GM12878 (cell line): ENCODE results near the gene MALT1. TPM values are rescaled to one million over a fixed set of nuclear protein-coding genes. Genes with fewer than 3 reads are reported as not detected.
A peak's percentile ranks its signal among the peaks of the same experiment; 100 is the strongest.

Experiments used
- BACH1 ChIP-seq: fragments of 450-650 bp; IDR thresholded peaks from 2 replicates; pipeline ENCODE4 v1.6.1; 2017; ENCODE audit warnings: mild to moderate bottlenecking, borderline replicate concordance
- CBX3 ChIP-seq: fragments of 200-600 bp; sonication (generic); IDR thresholded peaks from 2 replicates; pipeline ENCODE4 v1.6.1; 2016; ENCODE audit warnings: low read depth, borderline replicate concordance
- CBX5 ChIP-seq: sonication (generic); IDR thresholded peaks from 2 replicates; pipeline ENCODE4 v1.6.1; 2016; ENCODE audit warnings: low read depth, moderate library complexity, mild to moderate bottlenecking, inconsistent platforms
- CREB1 ChIP-seq: IDR thresholded peaks from 2 replicates; pipeline ENCODE4 v1.6.1; 2012; ENCODE audit warnings: low read depth, mild to moderate bottlenecking, inconsistent platforms
- DPF2 ChIP-seq: fragments of 450-650 bp; IDR thresholded peaks from 2 replicates; pipeline ENCODE4 v1.6.1; 2017; ENCODE audit warnings: mild to moderate bottlenecking
- FOXK2 ChIP-seq: fragments of 450-650 bp; IDR thresholded peaks from 2 replicates; pipeline ENCODE4 v1.6.1; 2017; ENCODE audit warnings: mild to moderate bottlenecking, moderate library complexity
- HDAC2 ChIP-seq: fragments of 200-600 bp; sonication (generic); IDR thresholded peaks from 2 replicates; pipeline ENCODE4 v1.6.1; 2017
- IRF4 ChIP-seq: IDR thresholded peaks from 2 replicates; pipeline ENCODE4 v1.6.1; 2011; ENCODE audit warnings: low read depth, low read length
- NR2C2 ChIP-seq: IDR thresholded peaks from 2 replicates; pipeline ENCODE4 v1.6.1; 2011; ENCODE audit warnings: borderline replicate concordance, low read depth; ENCODE audit not compliant: control insufficient read depth, insufficient read length
- NRF1 ChIP-seq: conservative IDR thresholded peaks from 2 replicates; pipeline ENCODE4 v1.6.1; 2011; ENCODE audit warnings: mild to moderate bottlenecking, low read depth, low read length, improper control_type of control experiment
- RB1 ChIP-seq: fragments of 450-650 bp; formaldehyde crosslinking; IDR thresholded peaks from 2 replicates; pipeline ENCODE4 v1.6.1; 2017; ENCODE audit warnings: mild to moderate bottlenecking, borderline replicate concordance
- SMAD5 ChIP-seq: IDR thresholded peaks from 2 replicates; pipeline ENCODE4 v1.6.1; 2016; ENCODE audit warnings: antibody characterized with exemption, low read depth
- TCF7 ChIP-seq: IDR thresholded peaks from 2 replicates; pipeline ENCODE4 v1.6.1; 2014; ENCODE audit warnings: antibody characterized with exemption, borderline replicate concordance
- YBX1 ChIP-seq: fragments of 450-650 bp; IDR thresholded peaks from 2 replicates; pipeline ENCODE4 v1.6.1; 2016; ENCODE audit warnings: antibody characterized with exemption
- ZBED1 ChIP-seq: IDR thresholded peaks from 2 replicates; pipeline ENCODE4 v1.6.1; 2016; ENCODE audit warnings: borderline replicate concordance
- ZNF622 ChIP-seq: fragments of 450-650 bp; IDR thresholded peaks from 2 replicates; pipeline ENCODE4 v1.6.1; 2017; ENCODE audit warnings: mild to moderate bottlenecking, inconsistent platforms
- polyA plus RNA-seq, 11 experiments: library from polyadenylated mRNA; depleted of rRNA in 4 of 11; unstranded in 6 of 11; stranded (reverse) in 5 of 11; fragments of >200 nt; fragmentation: Nextera tagmentation in 4 of 11; fragmentation: Illumina TruSeq in 1 of 11; extraction: Ambion mirVana in 4 of 11; extraction: Trizol in 1 of 11; gene quantifications; 1 replicate in 1 of 11; 2 replicates in 10 of 11; pipeline versions ENCODE4 v1.2.1 to v1.2.3, GENCODE V29; 2011 to 2016; ENCODE audit warnings: inconsistent platforms in 2 of 11, missing spikeins in 2 of 11, low read depth in 1 of 11
- total RNA-seq, 4 experiments: library from RNA; depleted of rRNA in 3 of 4; stranded (reverse); fragments of >200 nt in 3 of 4; fragmentation: Illumina TruSeq in 1 of 4; extraction: Trizol in 1 of 4; gene quantifications; 2 replicates each; pipeline versions ENCODE4 v1.2.1 to v1.2.3, GENCODE V29; 2013 to 2021
- TF ChIP-seq, protein P1 (sequence below): fragments of 450-650 bp; formaldehyde crosslinking; IDR thresholded peaks from 2 replicates; pipeline ENCODE4 v1.4.0; 2020; ENCODE audit warnings: mild to moderate bottlenecking, moderate library complexity
- TF ChIP-seq, protein P2 (sequence below): IDR thresholded peaks from 2 replicates; pipeline ENCODE4 v1.6.1; 2011; ENCODE audit warnings: borderline replicate concordance, low read depth, mild to moderate bottlenecking, moderate library complexity, low read length; ENCODE audit not compliant: insufficient read depth, poor library complexity, severe bottlenecking
- TF ChIP-seq, protein P3 (sequence below): IDR thresholded peaks from 2 replicates; pipeline ENCODE4 v1.6.1; 2011; ENCODE audit warnings: low read depth, low read length, improper control_type of control experiment, borderline replicate concordance
- TF ChIP-seq, protein P4 (sequence below): fragments of 450-650 bp; IDR thresholded peaks from 2 replicates; pipeline ENCODE4 v1.6.1; 2017; ENCODE audit warnings: antibody characterized with exemption, mild to moderate bottlenecking, moderate library complexity

MALT1 gene
- total and polyA plus RNA-seq, 10 of the 15 experiments (the other 5 are each of a cell fraction or from before 2014, with no cell fraction given) = 17.6 to 126 (median 45.4) TPM

DNA sequence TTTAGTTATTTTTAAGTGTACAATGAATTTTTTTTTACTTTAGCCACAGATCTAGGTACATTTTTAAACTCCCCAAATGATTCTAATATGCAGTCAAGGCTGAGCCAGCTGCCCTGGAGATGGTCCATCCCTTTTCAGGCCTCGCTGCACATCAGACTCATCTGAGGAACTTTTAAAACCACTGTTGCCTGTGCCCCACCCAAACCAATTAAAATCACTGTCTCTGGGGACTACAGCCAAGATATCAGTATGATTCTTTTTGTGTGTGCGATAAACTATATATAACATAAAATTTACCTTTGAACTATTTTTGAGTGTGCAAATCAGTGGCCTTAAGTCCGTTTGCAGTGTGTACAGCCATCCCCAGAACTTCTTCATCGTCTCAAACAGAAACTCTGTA lies 9.1 kb upstream of the MALT1 start (continued):
- TF ChIP-seq, protein P1, sequence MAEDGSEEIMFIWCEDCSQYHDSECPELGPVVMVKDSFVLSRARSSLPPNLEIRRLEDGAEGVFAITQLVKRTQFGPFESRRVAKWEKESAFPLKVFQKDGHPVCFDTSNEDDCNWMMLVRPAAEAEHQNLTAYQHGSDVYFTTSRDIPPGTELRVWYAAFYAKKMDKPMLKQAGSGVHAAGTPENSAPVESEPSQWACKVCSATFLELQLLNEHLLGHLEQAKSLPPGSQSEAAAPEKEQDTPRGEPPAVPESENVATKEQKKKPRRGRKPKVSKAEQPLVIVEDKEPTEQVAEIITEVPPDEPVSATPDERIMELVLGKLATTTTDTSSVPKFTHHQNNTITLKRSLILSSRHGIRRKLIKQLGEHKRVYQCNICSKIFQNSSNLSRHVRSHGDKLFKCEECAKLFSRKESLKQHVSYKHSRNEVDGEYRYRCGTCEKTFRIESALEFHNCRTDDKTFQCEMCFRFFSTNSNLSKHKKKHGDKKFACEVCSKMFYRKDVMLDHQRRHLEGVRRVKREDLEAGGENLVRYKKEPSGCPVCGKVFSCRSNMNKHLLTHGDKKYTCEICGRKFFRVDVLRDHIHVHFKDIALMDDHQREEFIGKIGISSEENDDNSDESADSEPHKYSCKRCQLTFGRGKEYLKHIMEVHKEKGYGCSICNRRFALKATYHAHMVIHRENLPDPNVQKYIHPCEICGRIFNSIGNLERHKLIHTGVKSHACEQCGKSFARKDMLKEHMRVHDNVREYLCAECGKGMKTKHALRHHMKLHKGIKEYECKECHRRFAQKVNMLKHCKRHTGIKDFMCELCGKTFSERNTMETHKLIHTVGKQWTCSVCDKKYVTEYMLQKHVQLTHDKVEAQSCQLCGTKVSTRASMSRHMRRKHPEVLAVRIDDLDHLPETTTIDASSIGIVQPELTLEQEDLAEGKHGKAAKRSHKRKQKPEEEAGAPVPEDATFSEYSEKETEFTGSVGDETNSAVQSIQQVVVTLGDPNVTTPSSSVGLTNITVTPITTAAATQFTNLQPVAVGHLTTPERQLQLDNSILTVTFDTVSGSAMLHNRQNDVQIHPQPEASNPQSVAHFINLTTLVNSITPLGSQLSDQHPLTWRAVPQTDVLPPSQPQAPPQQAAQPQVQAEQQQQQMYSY (CRISPR knock-in tag) = no peak
- TF ChIP-seq, protein P2, sequence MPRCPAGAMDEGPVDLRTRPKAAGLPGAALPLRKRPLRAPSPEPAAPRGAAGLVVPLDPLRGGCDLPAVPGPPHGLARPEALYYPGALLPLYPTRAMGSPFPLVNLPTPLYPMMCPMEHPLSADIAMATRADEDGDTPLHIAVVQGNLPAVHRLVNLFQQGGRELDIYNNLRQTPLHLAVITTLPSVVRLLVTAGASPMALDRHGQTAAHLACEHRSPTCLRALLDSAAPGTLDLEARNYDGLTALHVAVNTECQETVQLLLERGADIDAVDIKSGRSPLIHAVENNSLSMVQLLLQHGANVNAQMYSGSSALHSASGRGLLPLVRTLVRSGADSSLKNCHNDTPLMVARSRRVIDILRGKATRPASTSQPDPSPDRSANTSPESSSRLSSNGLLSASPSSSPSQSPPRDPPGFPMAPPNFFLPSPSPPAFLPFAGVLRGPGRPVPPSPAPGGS = peak; percentile 62
- peak; percentile 54; the same call in 1 of the 2 replicates for TF ChIP-seq IRF4
- TF ChIP-seq BACH1 = no peak
- peak; percentile 84; the same call in 1 of the 2 replicates for TF ChIP-seq ZBED1
- no peak for TF ChIP-seq CBX3
- TF ChIP-seq, protein P3, sequence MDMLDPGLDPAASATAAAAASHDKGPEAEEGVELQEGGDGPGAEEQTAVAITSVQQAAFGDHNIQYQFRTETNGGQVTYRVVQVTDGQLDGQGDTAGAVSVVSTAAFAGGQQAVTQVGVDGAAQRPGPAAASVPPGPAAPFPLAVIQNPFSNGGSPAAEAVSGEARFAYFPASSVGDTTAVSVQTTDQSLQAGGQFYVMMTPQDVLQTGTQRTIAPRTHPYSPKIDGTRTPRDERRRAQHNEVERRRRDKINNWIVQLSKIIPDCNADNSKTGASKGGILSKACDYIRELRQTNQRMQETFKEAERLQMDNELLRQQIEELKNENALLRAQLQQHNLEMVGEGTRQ = no peak
- no peak for TF ChIP-seq ZNF622
- TF ChIP-seq DPF2 = peak; percentile 69
- TF ChIP-seq CBX5 = 0 out of 2 replicates have a peak, but pooled peaks have one; percentile 34
- TF ChIP-seq FOXK2 = no peak
- no peak for TF ChIP-seq NRF1
- no peak for TF ChIP-seq TCF7
- peak; percentile 58; the same call in 1 of the 2 replicates for TF ChIP-seq CREB1
- TF ChIP-seq, protein P4, sequence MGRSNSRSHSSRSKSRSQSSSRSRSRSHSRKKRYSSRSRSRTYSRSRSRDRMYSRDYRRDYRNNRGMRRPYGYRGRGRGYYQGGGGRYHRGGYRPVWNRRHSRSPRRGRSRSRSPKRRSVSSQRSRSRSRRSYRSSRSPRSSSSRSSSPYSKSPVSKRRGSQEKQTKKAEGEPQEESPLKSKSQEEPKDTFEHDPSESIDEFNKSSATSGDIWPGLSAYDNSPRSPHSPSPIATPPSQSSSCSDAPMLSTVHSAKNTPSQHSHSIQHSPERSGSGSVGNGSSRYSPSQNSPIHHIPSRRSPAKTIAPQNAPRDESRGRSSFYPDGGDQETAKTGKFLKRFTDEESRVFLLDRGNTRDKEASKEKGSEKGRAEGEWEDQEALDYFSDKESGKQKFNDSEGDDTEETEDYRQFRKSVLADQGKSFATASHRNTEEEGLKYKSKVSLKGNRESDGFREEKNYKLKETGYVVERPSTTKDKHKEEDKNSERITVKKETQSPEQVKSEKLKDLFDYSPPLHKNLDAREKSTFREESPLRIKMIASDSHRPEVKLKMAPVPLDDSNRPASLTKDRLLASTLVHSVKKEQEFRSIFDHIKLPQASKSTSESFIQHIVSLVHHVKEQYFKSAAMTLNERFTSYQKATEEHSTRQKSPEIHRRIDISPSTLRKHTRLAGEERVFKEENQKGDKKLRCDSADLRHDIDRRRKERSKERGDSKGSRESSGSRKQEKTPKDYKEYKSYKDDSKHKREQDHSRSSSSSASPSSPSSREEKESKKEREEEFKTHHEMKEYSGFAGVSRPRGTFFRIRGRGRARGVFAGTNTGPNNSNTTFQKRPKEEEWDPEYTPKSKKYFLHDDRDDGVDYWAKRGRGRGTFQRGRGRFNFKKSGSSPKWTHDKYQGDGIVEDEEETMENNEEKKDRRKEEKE = no peak
- no peak for TF ChIP-seq HDAC2
- TF ChIP-seq SMAD5 = no peak
- TF ChIP-seq NR2C2 = no peak
- no peak for TF ChIP-seq YBX1
- TF ChIP-seq RB1 = no peak
